HCT116 (cell line): Measurements from ENCODE around the gene PBX1. TPM values are rescaled to one million over a fixed set of nuclear protein-coding genes. Genes with fewer than 3 reads are reported as not detected.

Experiments used
- ATAC-seq: fragments of 200-7000 bp; cut with Tn5 transposase; 2 replicates; pipeline ENCODE4 v1.9.1; 2020; ENCODE audit warnings: mild to moderate bottlenecking, moderate library complexity
- BruUV-seq: library from RNA; stranded (reverse); fragments of 400-500 nt; replicated peaks from 2 replicates; lab custom pipeline; 2021; lab: Mats Ljungman, UMichigan
- CTCF ChIA-PET: fragments of 300-600 bp; sonication (Branson Sonifier 250); formaldehyde crosslinking; loops from one replicate; lab custom pipeline; 2021; ENCODE audit warnings: antibody characterized with exemption; lab: Charles Lee
- POLR2A ChIA-PET: fragments of 300-600, 350-600 bp; sonication (Branson Sonifier 250); formaldehyde crosslinking; loops from one replicate; lab custom pipeline; 2021; ENCODE audit warnings: antibody characterized with exemption; lab: Charles Lee
- RAD21 ChIA-PET, 2 experiments: fragments of 300-600 bp; sonication (Branson Sonifier 250); formaldehyde crosslinking; loops; one replicate each; lab custom pipeline; 2023; ENCODE audit warnings: low total read pairs in 2 of 2; ENCODE audit not compliant: uncharacterized antibody in 2 of 2, unreplicated experiment in 2 of 2, low non-redundant PET in 1 of 2; lab: Charles Lee
- DNase-seq: peaks from one replicate; pipeline ENCODE4 v3.0.0-alpha.2; 2010; ENCODE audit warnings: low read depth, low spot score
- H2AFZ ChIP-seq: fragments of 200-600 bp; shearing (Covaris generic), sonication (generic); 2 replicates; pipeline ENCODE4 v1.6.1; 2017; ENCODE audit warnings: low read depth, mixed run types, mixed read lengths, antibody characterized with exemption, low read length; ENCODE audit not compliant: poor library complexity, severe bottlenecking
- H3K27ac ChIP-seq: 2 replicates; pipeline ENCODE4 v1.5.1; 2012; ENCODE audit warnings: low read depth, low read length
- H3K27me3 ChIP-seq: fragments of 200-600 bp; sonication (generic); 2 replicates; pipeline ENCODE4 v1.6.1; 2016; ENCODE audit warnings: mixed run types, low read length, mixed read lengths; ENCODE audit not compliant: insufficient read depth
- H3K36me3 ChIP-seq, 2 experiments: fragments of 200-500 bp in 1 of 2; fragments of 200-600 bp in 1 of 2; sonication (Bioruptor generic) in 1 of 2; sonication (generic) in 1 of 2; 2 replicates each; pipeline versions ENCODE4 v1.5.1 to v1.6.1; 2014 to 2016; ENCODE audit warnings: low read length in 2 of 2, inconsistent platforms in 1 of 2, mixed read lengths in 1 of 2, mixed run types in 1 of 2; ENCODE audit not compliant: insufficient read depth in 2 of 2, control insufficient read depth in 1 of 2
- H3K4me1 ChIP-seq, 2 experiments: fragments of 200-600 bp in 1 of 2; sonication (generic) in 1 of 2; 2 replicates each; pipeline versions ENCODE4 v1.5.1 to v1.6.1; 2012 to 2017; ENCODE audit warnings: low read length in 2 of 2, inconsistent platforms in 1 of 2, mild to moderate bottlenecking in 1 of 2, mixed read lengths in 1 of 2, mixed run types in 1 of 2, moderate library complexity in 1 of 2; ENCODE audit not compliant: insufficient read depth in 2 of 2, control insufficient read depth in 1 of 2
- H3K4me2 ChIP-seq: fragments of 200-600 bp; sonication (generic); 2 replicates; pipeline ENCODE4 v1.6.1; 2017; ENCODE audit warnings: mixed run types, low read length, mixed read lengths
- H3K4me3 ChIP-seq, 2 experiments: fragments of 200-600 bp in 1 of 2; sonication (generic) in 1 of 2; replicated peaks in 1 of 2; 2 replicates each; pipeline ENCODE4 v1.5.1; 2011 to 2016; ENCODE audit warnings: low read length in 2 of 2, control low read depth in 1 of 2, low read depth in 1 of 2, mild to moderate bottlenecking in 1 of 2, mixed read lengths in 1 of 2, mixed run types in 1 of 2
- H3K79me2 ChIP-seq: fragments of 200-600 bp; sonication (generic); 2 replicates; pipeline ENCODE4 v1.6.1; 2017; ENCODE audit warnings: mild to moderate bottlenecking, mixed run types, low read length, moderate library complexity, mixed read lengths; ENCODE audit not compliant: insufficient read depth
- H3K9ac ChIP-seq: fragments of 200-600 bp; sonication (generic); 2 replicates; pipeline ENCODE4 v1.6.1; 2016; ENCODE audit warnings: low read length, mixed read lengths
- H3K9me2 ChIP-seq: fragments of 200-600 bp; sonication (generic), shearing (Covaris generic); 2 replicates; pipeline ENCODE4 v1.6.1; 2017; ENCODE audit warnings: mixed run types, mild to moderate bottlenecking, moderate library complexity; ENCODE audit not compliant: insufficient read depth
- H3K9me3 ChIP-seq, 2 experiments: fragments of 200-500 bp in 1 of 2; fragments of 200-600 bp in 1 of 2; sonication (Bioruptor generic) in 1 of 2; sonication (generic) in 1 of 2; 2 replicates each; pipeline ENCODE4 v1.6.1; 2014 to 2017; ENCODE audit warnings: low read length in 2 of 2, mixed read lengths in 2 of 2, inconsistent platforms in 1 of 2, low read depth in 1 of 2, mild to moderate bottlenecking in 1 of 2, mixed run types in 1 of 2, moderate library complexity in 1 of 2; ENCODE audit not compliant: control insufficient read depth in 1 of 2, insufficient read depth in 1 of 2
- H4K20me1 ChIP-seq: fragments of 200-600 bp; sonication (generic), shearing (Covaris generic); 2 replicates; pipeline ENCODE4 v1.6.1; 2017; ENCODE audit warnings: mixed run types, mild to moderate bottlenecking, moderate library complexity; ENCODE audit not compliant: insufficient read depth
- ATF3 ChIP-seq: IDR thresholded peaks from 2 replicates; pipeline ENCODE4 v1.6.1; 2012
- CBX3 ChIP-seq: IDR thresholded peaks from 2 replicates; pipeline ENCODE4 v1.6.1; 2012; ENCODE audit warnings: low read depth
- CEBPB ChIP-seq: IDR thresholded peaks from 2 replicates; pipeline ENCODE4 v1.6.1; 2012; ENCODE audit warnings: low read depth
- EGR1 ChIP-seq: IDR thresholded peaks from 2 replicates; pipeline ENCODE4 v1.6.1; 2012; ENCODE audit warnings: low read depth
- ELF1 ChIP-seq: IDR thresholded peaks from 2 replicates; pipeline ENCODE4 v1.6.1; 2012; ENCODE audit warnings: low read depth, borderline replicate concordance
- EZH2 ChIP-seq: fragments of 200-600 bp; sonication (generic); IDR thresholded peaks from 2 replicates; pipeline ENCODE4 v1.6.1; 2017; ENCODE audit warnings: antibody characterized with exemption, mixed run types
- EZH2phosphoT487 ChIP-seq: fragments of 200-600 bp; IDR thresholded peaks from 2 replicates; pipeline ENCODE4 v1.6.1; 2018; ENCODE audit warnings: antibody characterized with exemption, borderline replicate concordance
- FOSL1 ChIP-seq: IDR thresholded peaks from 2 replicates; pipeline ENCODE4 v1.6.1; 2012; ENCODE audit warnings: low read depth
- JUND ChIP-seq: IDR thresholded peaks from 2 replicates; pipeline ENCODE4 v1.6.1; 2012
- POLR2A ChIP-seq: IDR thresholded peaks from 2 replicates; pipeline ENCODE4 v1.7.0; 2011; ENCODE audit warnings: borderline replicate concordance; ENCODE audit not compliant: insufficient read depth, insufficient read length; ENCODE audit errors: extremely low read depth
- POLR2AphosphoS5 ChIP-seq: IDR thresholded peaks from 2 replicates; pipeline ENCODE4 v1.6.1; 2011; ENCODE audit warnings: mild to moderate bottlenecking, low read depth, low read length, moderate library complexity
- SIN3A ChIP-seq: IDR thresholded peaks from 2 replicates; pipeline ENCODE4 v1.6.1; 2012; ENCODE audit warnings: low read depth
- SP1 ChIP-seq: IDR thresholded peaks from 2 replicates; pipeline ENCODE4 v1.6.1; 2012; ENCODE audit warnings: low read depth
- SRF ChIP-seq: IDR thresholded peaks from 2 replicates; pipeline ENCODE4 v1.6.1; 2012; ENCODE audit warnings: low read depth
- TCF7L2 ChIP-seq: IDR thresholded peaks from 2 replicates; pipeline ENCODE4 v1.7.0; 2011; ENCODE audit warnings: borderline replicate concordance, inconsistent platforms; ENCODE audit not compliant: insufficient read depth, insufficient read length; ENCODE audit errors: extremely low read depth
- YY1 ChIP-seq: IDR thresholded peaks from 2 replicates; pipeline ENCODE4 v1.6.1; 2011; ENCODE audit warnings: low read length, low read depth, moderate library complexity, mild to moderate bottlenecking; ENCODE audit not compliant: insufficient replicate concordance; ENCODE audit errors: extremely low read depth
- ZFX ChIP-seq: fragments of 450-650 bp; IDR thresholded peaks from 2 replicates; pipeline ENCODE4 v1.6.1; 2017
- intact Hi-C: fragments of 100-400 bp; cut with micrococcal nuclease; formaldehyde crosslinking; loops from 2 replicates; pipeline ENCODE4 v1.10.0; 2022
- total RNA-seq: library from RNA; stranded (reverse); gene quantifications from one replicate; pipeline ENCODE4 v1.2.1, GENCODE V29; 2021; ENCODE audit not compliant: unreplicated experiment
- TF ChIP-seq, protein P1 (sequence below): IDR thresholded peaks from 2 replicates; pipeline ENCODE4 v1.6.1; 2012; ENCODE audit warnings: low read depth
- TF ChIP-seq, protein P2 (sequence below): IDR thresholded peaks from 2 replicates; pipeline ENCODE4 v1.6.1; 2011; ENCODE audit warnings: mild to moderate bottlenecking, low read length, moderate library complexity; ENCODE audit not compliant: insufficient replicate concordance; ENCODE audit errors: extremely low read depth
- TF ChIP-seq, protein P3 (sequence below), 3 experiments: fragments of 200-600 bp in 1 of 3; sonication (generic) in 1 of 3; IDR thresholded peaks in 2 of 3; conservative IDR thresholded peaks in 1 of 3; 2 replicates each; pipeline ENCODE4 v1.5.1; 2012 to 2017; ENCODE audit warnings: low read depth in 2 of 3, low read length in 2 of 3, antibody characterized with exemption in 1 of 3, borderline replicate concordance in 1 of 3, control low read depth in 1 of 3, mild to moderate bottlenecking in 1 of 3, mixed read lengths in 1 of 3, mixed run types in 1 of 3, moderate library complexity in 1 of 3; ENCODE audit not compliant: insufficient read depth in 1 of 3

The PBX1 gene
- total RNA-seq, 1 experiment from 2014 or later, result 29.6 TPM

GRCh38 chr1:164567774-164568173 lies 8.8 kb downstream of the PBX1 start:
- Histone ChIP-seq H3K9me3 (no peaks in the 10 kb centered on the region), H3K27me3 (no peaks in the 10 kb centered on the region), H2AFZ (no peak overlapping the region), H3K9ac (no peak overlapping the region), H3K4me3 (no peak overlapping the region), H3K9me2 (no peaks in the 10 kb centered on the region), H3K27ac (no peak overlapping the region), H3K79me2 (no peaks in the 10 kb centered on the region), H4K20me1 (no peaks in the 10 kb centered on the region), H3K4me1 (no peaks in the 10 kb centered on the region), H3K4me2 (no peak overlapping the region), H3K36me3 (no peaks in the 10 kb centered on the region)
- DNase-seq (no peak), ATAC-seq (no peak)
- ChIA-PET RAD21 (no interaction called here), POLR2A (no interaction called here), CTCF (no interaction called here)
- TF ChIP-seq EZH2phosphoT487 (no peak), EGR1 (no peak), SRF (no peak), FOSL1 (no peak), SIN3A (no peak), CEBPB (no peak), SP1 (no peak), ELF1 (no peak), ZFX (no peak), YY1 (no peak), CBX3 (no peak), POLR2A (no peak), TCF7L2 (no peak), POLR2AphosphoS5 (no peak), JUND (no peak), EZH2 (no peak), ATF3 (no peak)
- TF ChIP-seq, protein P1, sequence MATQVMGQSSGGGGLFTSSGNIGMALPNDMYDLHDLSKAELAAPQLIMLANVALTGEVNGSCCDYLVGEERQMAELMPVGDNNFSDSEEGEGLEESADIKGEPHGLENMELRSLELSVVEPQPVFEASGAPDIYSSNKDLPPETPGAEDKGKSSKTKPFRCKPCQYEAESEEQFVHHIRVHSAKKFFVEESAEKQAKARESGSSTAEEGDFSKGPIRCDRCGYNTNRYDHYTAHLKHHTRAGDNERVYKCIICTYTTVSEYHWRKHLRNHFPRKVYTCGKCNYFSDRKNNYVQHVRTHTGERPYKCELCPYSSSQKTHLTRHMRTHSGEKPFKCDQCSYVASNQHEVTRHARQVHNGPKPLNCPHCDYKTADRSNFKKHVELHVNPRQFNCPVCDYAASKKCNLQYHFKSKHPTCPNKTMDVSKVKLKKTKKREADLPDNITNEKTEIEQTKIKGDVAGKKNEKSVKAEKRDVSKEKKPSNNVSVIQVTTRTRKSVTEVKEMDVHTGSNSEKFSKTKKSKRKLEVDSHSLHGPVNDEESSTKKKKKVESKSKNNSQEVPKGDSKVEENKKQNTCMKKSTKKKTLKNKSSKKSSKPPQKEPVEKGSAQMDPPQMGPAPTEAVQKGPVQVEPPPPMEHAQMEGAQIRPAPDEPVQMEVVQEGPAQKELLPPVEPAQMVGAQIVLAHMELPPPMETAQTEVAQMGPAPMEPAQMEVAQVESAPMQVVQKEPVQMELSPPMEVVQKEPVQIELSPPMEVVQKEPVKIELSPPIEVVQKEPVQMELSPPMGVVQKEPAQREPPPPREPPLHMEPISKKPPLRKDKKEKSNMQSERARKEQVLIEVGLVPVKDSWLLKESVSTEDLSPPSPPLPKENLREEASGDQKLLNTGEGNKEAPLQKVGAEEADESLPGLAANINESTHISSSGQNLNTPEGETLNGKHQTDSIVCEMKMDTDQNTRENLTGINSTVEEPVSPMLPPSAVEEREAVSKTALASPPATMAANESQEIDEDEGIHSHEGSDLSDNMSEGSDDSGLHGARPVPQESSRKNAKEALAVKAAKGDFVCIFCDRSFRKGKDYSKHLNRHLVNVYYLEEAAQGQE, result no peak
- TF ChIP-seq, protein P2, sequence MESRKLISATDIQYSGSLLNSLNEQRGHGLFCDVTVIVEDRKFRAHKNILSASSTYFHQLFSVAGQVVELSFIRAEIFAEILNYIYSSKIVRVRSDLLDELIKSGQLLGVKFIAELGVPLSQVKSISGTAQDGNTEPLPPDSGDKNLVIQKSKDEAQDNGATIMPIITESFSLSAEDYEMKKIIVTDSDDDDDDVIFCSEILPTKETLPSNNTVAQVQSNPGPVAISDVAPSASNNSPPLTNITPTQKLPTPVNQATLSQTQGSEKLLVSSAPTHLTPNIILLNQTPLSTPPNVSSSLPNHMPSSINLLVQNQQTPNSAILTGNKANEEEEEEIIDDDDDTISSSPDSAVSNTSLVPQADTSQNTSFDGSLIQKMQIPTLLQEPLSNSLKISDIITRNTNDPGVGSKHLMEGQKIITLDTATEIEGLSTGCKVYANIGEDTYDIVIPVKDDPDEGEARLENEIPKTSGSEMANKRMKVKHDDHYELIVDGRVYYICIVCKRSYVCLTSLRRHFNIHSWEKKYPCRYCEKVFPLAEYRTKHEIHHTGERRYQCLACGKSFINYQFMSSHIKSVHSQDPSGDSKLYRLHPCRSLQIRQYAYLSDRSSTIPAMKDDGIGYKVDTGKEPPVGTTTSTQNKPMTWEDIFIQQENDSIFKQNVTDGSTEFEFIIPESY, result no peak
- TF ChIP-seq, protein P3, sequence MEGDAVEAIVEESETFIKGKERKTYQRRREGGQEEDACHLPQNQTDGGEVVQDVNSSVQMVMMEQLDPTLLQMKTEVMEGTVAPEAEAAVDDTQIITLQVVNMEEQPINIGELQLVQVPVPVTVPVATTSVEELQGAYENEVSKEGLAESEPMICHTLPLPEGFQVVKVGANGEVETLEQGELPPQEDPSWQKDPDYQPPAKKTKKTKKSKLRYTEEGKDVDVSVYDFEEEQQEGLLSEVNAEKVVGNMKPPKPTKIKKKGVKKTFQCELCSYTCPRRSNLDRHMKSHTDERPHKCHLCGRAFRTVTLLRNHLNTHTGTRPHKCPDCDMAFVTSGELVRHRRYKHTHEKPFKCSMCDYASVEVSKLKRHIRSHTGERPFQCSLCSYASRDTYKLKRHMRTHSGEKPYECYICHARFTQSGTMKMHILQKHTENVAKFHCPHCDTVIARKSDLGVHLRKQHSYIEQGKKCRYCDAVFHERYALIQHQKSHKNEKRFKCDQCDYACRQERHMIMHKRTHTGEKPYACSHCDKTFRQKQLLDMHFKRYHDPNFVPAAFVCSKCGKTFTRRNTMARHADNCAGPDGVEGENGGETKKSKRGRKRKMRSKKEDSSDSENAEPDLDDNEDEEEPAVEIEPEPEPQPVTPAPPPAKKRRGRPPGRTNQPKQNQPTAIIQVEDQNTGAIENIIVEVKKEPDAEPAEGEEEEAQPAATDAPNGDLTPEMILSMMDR (IDR thresholded peaks at IDR 0.05 in 2 of 3, conservative IDR thresholded peaks at IDR 0.05 in 1 of 3; ENCODE audit: borderline replicate concordance in 1 of 3, insufficient read depth in 1 of 3, low read depth in 2 of 3, low read length in 2 of 3), result no peak
- intact Hi-C loops, result no loop called here
- BruUV-seq, result no TSS peak
